ENCODE results near the gene ALDH1L1. TPM values are rescaled to one million over a fixed set of nuclear protein-coding genes. Genes with fewer than 3 reads are reported as not detected.
A peak's percentile ranks its signal among the peaks of the same experiment; 100 is the strongest.

Gene ALDH1L1
- total and polyA plus RNA-seq, 7 donors, result 12.9 to 121 (median 40.1) TPM

DNA sequence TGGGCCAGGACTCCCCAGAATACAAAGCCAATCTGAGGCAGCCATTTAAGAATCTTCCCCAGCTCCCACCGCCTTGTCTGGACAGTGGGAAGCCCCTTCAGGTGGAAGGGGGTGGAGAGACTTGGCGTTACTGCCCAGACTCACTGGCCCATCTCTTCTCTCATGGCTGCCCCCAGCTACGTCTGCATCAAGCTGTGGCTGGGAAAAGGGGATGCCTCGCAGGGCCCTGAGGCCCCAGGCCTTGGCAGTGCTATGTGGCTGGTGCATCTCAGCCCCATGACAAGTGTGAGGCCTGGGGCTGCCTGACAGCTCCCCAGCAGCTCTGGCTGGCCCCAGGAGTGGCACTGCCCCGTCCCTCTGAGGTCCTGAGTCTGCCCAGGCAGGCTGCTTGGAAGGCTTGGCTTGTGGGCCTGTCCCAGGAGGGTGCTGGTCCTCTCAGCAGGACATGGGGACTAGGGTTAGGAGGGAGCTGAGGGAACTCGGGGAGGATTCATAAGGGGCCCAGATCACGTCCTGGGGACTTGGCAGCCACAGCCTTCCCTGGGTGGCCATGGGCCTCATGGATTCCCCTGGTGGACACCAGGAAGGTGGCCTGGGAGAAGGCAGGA, 76.3 kb downstream of the ALDH1L1 start:
- Histone ChIP-seq H3K4me1 (peaks cover 45% of the 10 kb centered on the region), H3K27ac (peak overlapping the region; percentile 23), H3K27me3 (ENCODE audit: insufficient read depth in 3 of 3, low read length in 2 of 3) (no peaks in the 10 kb centered on the region), H3K36me3 (ENCODE audit: insufficient read depth in 1 of 2, low read depth in 1 of 2) (peaks cover 0 to 56% of the 10 kb centered on the region in 2 donors), H3K9me3 (no peaks in the 10 kb centered on the region), H3K4me3 (no peak overlapping the region)
- WGBS, 3 donors, result 77 to 92% (median 89%) methylated on average over 6 to 7 of the region's 7 CpGs
- DNase-seq, result no peak
- TF ChIP-seq, protein P1, sequence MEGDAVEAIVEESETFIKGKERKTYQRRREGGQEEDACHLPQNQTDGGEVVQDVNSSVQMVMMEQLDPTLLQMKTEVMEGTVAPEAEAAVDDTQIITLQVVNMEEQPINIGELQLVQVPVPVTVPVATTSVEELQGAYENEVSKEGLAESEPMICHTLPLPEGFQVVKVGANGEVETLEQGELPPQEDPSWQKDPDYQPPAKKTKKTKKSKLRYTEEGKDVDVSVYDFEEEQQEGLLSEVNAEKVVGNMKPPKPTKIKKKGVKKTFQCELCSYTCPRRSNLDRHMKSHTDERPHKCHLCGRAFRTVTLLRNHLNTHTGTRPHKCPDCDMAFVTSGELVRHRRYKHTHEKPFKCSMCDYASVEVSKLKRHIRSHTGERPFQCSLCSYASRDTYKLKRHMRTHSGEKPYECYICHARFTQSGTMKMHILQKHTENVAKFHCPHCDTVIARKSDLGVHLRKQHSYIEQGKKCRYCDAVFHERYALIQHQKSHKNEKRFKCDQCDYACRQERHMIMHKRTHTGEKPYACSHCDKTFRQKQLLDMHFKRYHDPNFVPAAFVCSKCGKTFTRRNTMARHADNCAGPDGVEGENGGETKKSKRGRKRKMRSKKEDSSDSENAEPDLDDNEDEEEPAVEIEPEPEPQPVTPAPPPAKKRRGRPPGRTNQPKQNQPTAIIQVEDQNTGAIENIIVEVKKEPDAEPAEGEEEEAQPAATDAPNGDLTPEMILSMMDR (IDR thresholded peaks at IDR 0.05), result no peak
- intact Hi-C loops (cut with DNase I), result no loop called here
- no peak for ATAC-seq

DNA sequence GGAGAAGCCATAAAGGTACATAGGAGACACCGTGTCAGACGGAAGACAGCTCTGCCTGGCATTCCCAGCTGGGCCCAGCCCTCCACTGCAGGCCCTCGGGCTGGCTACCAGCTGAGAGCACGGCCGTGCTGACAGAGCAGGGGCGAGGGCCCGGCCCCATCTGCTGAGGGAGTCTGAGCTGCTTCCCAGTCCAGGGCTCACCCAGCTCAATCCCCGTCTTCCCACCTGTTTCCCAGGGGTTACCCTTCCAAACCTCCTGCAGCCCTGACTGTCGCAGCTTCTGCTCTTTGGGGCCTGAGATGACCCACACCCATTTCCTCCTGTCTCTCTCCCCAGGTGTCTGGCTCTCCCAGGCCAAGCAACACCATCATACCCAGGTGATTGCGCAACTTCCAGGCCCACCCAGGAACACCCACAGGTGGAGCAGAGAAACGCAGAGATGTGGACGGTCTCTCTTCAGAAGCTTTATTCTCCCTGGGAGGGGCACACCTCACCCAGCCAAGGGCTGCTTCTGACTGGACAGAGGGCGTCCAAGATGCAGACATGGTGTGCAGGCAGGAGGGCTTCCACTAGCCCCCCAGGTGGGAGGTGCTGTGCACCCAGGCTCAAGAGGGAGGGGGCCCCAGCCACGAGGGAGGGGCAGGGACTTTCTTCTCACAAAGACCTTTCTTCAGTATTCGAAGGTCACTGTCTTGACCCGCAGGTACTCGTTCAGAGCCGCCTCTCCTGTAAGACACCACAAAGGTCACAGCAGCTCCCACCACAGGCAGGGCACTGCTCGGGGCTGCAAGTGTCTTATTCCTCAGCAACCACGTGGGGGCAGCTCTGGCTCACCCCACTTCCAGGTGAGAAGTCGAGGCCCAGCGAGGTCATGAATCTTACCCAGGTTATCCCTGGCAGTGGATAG, 77.0 kb downstream of the ALDH1L1 start:
- intact Hi-C loops (cut with DNase I), result no loop called here
- TF ChIP-seq, protein P1 (IDR thresholded peaks at IDR 0.05), result no peak
- peaks cover 51% of the 10 kb centered on the region for H3K4me1 ChIP-seq
- peaks cover 0 to 48% of the 10 kb centered on the region in 2 donors for H3K36me3 ChIP-seq (ENCODE audit: insufficient read depth in 1 of 2, low read depth in 1 of 2)
- H3K27ac ChIP-seq, result peak overlapping the region; percentile 91
- no peak overlapping the region for H3K4me3 ChIP-seq
- WGBS, 3 donors, result 59 to 82% (median 70%) methylated on average over 22 of the region's 22 CpGs
- DNase-seq (peak in 1 of 2 donors; percentile 48), ATAC-seq (no peak)
- H3K9me3 ChIP-seq, result no peaks in the 10 kb centered on the region
- no peaks in the 10 kb centered on the region for H3K27me3 ChIP-seq (ENCODE audit: insufficient read depth in 3 of 3, low read length in 2 of 3)

DNA sequence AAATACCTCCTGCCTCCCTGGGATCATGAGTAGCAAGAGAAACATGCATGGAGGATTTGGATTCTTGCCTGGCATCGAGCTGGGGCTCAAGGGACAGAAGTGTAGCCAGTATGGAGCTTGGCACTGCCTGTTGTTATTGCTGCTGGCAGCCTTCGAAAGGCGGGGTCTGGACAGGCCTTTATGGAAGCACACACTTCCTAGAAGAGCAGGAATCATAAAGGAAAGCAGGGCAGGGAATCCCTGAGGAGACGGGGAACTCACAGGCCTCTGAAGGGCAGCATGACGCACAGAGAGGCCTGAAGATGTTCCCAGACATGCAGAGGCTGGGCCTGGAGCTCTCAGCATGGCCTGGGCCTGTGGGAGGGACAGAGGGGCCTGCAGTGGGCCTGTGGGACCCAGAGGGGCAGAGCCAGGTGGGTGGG, 77.8 kb downstream of the ALDH1L1 start:
- peaks cover 0 to 40% of the 10 kb centered on the region in 2 donors for H3K36me3 ChIP-seq (ENCODE audit: insufficient read depth in 1 of 2, low read depth in 1 of 2)
- H3K27ac ChIP-seq, result peak overlapping the region; percentile 91
- H3K27me3 ChIP-seq (ENCODE audit: insufficient read depth in 3 of 3, low read length in 2 of 3), result no peaks in the 10 kb centered on the region
- H3K9me3 ChIP-seq, result no peaks in the 10 kb centered on the region
- H3K4me3 ChIP-seq, result no peak overlapping the region
- TF ChIP-seq, protein P1 (IDR thresholded peaks at IDR 0.05), result no peak
- DNase-seq (peak; percentile 55 to 87), ATAC-seq (peak; percentile 47 to 77 (median 66))
- peaks cover 56% of the 10 kb centered on the region for H3K4me1 ChIP-seq
- intact Hi-C loops (cut with DNase I), result no loop called here
- WGBS, 3 donors, result 19 to 23% (median 21%) methylated on average over 5 of the region's 5 CpGs

DNA sequence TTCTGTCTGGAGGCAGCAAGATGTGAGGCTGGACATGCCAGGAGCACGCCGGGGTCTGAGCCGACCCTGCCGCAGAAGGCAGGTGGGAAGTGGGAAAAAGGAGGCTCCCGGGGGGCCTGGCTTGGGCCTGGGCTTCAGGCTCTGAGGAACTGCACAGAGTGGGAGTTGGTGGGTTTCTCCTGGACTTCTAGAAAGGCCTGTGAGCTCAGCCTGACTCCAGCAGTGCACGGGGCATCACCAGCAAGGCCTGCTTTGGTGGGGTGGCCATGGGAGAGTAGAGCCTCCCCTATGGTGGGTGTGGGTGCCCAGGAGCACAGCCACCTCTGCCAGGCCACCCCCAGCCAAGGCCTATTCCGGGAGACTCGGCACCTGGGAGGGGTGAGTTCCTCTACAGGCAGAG, 78.4 kb downstream of the ALDH1L1 start:
- TF ChIP-seq, protein P1 (IDR thresholded peaks at IDR 0.05), result no peak
- peak overlapping the region; percentile 91 for H3K27ac ChIP-seq
- intact Hi-C loops (cut with DNase I), result no loop called here
- peaks cover 56% of the 10 kb centered on the region for H3K4me1 ChIP-seq
- ATAC-seq (peak in 1 of 4 donors; percentile 7), DNase-seq (peak in 1 of 2 donors; percentile 46)
- no peaks in the 10 kb centered on the region for H3K27me3 ChIP-seq (ENCODE audit: insufficient read depth in 3 of 3, low read length in 2 of 3)
- 36 to 57% (median 56%) methylated on average over 8 of the region's 8 CpGs for WGBS, 3 donors
- no peak overlapping the region for H3K4me3 ChIP-seq
- H3K36me3 ChIP-seq (ENCODE audit: insufficient read depth in 1 of 2, low read depth in 1 of 2), result peaks cover 0 to 34% of the 10 kb centered on the region in 2 donors
- H3K9me3 ChIP-seq, result no peaks in the 10 kb centered on the region

All from psoas muscle (tissue), 8 donors.